CD4-positive, alpha-beta T cell (primary cell): Measurements from ENCODE around the gene ADGRV1. TPM values are rescaled to one million over a fixed set of nuclear protein-coding genes. Genes with fewer than 3 reads are reported as not detected.

Source experiments
- ATAC-seq: fragments of 200-7000 bp; cut with Tn5 transposase; one replicate; pipeline ENCODE4 v1.10.0; 2022; ENCODE audit warnings: mild to moderate bottlenecking; ENCODE audit not compliant: poor library complexity
- CTCF ChIA-PET: fragments of 350-600 bp; sonication (Branson Sonifier 250); formaldehyde crosslinking; loops from one replicate; lab custom pipeline; 2021; ENCODE audit warnings: antibody characterized with exemption, inconsistent platforms; lab: Charles Lee
- POLR2A ChIA-PET: fragments of 350-600 bp; sonication (Branson Sonifier 250); formaldehyde crosslinking; loops from one replicate; lab custom pipeline; 2021; ENCODE audit warnings: antibody characterized with exemption, inconsistent platforms; lab: Charles Lee
- DNase-seq, 14 experiments: peaks; one replicate each; pipeline ENCODE4 v3.0.0-alpha.2; 2013 to 2020; ENCODE audit warnings: mixed read lengths in 2 of 14
- H3K27ac ChIP-seq, 2 donors: one replicate each; pipeline versions ENCODE4 v1.5.1 to v1.7.0; 2013; ENCODE audit warnings: low read length in 2 of 2, low read depth in 1 of 2, mild to moderate bottlenecking in 1 of 2
- H3K27me3 ChIP-seq, 2 experiments: 1 replicate in 1 of 2; 2 replicates in 1 of 2; pipeline versions ENCODE4 v1.6.1 to v1.7.0; 2013; ENCODE audit warnings: low read length in 2 of 2, control low read depth in 1 of 2, mild to moderate bottlenecking in 1 of 2, moderate library complexity in 1 of 2; ENCODE audit not compliant: insufficient read depth in 2 of 2, control insufficient read depth in 1 of 2
- H3K36me3 ChIP-seq: one replicate; pipeline ENCODE4 v1.6.1; 2013; ENCODE audit warnings: low read length, control low read depth; ENCODE audit not compliant: insufficient read depth
- H3K4me1 ChIP-seq: one replicate; pipeline ENCODE4 v1.6.1; 2013; ENCODE audit warnings: low read length, control low read depth; ENCODE audit not compliant: insufficient read depth
- H3K4me3 ChIP-seq: one replicate; pipeline ENCODE4 v1.5.1; 2013; ENCODE audit warnings: mild to moderate bottlenecking, low read length, moderate library complexity
- H3K9me3 ChIP-seq, 2 experiments: 1 replicate in 1 of 2; 2 replicates in 1 of 2; pipeline versions ENCODE4 v1.6.1 to v1.7.0; 2013; ENCODE audit warnings: low read length in 2 of 2, mild to moderate bottlenecking in 2 of 2, control low read depth in 1 of 2, moderate library complexity in 1 of 2; ENCODE audit not compliant: control insufficient read depth in 1 of 2, insufficient read depth in 1 of 2
- H3K27ac Mint-ChIP-seq: one replicate; pipeline ENCODE4 v1.8.0; 2020; ENCODE audit warnings: mixed read lengths
- H3K27me3 Mint-ChIP-seq: one replicate; pipeline ENCODE4 v1.8.0; 2021; ENCODE audit warnings: mixed read lengths
- H3K36me3 Mint-ChIP-seq: one replicate; pipeline ENCODE4 v1.8.0; 2021; ENCODE audit warnings: low read depth, mixed read lengths
- H3K4me1 Mint-ChIP-seq: one replicate; pipeline ENCODE4 v1.8.0; 2021; ENCODE audit warnings: low read depth, mixed read lengths
- H3K4me3 Mint-ChIP-seq: one replicate; pipeline ENCODE4 v1.8.0; 2020; ENCODE audit warnings: mild to moderate bottlenecking, mixed read lengths
- H3K9me3 Mint-ChIP-seq: one replicate; pipeline ENCODE4 v1.8.0; 2020; ENCODE audit warnings: mixed read lengths
- intact Hi-C, 2 experiments: fragments of 100-400 bp; cut with DNase I in 1 of 2; cut with micrococcal nuclease in 1 of 2; formaldehyde crosslinking; loops; one replicate each; pipeline versions ENCODE4 v1.15.1 to v1.9.0; 2023 to 2025; cut with DNase I, micrococcal nuclease
- total RNA-seq, 174 experiments: library from RNA in 2 of 174; stranded (reverse) in 2 of 174; gene quantifications; one replicate each; pipeline ENCODE4 v1.2.3 and lab custom pipeline; 2021 to 2026
- TF ChIP-seq, protein P1 (sequence below): fragments of 200-600 bp; IDR thresholded peaks from one replicate; pipeline ENCODE4 v1.8.0; 2022; ENCODE audit warnings: antibody characterized with exemption, mild to moderate bottlenecking

The ADGRV1 gene
- total RNA-seq, 2 experiments from 2014 or later = 0.81 to 1.2 TPM

DNA sequence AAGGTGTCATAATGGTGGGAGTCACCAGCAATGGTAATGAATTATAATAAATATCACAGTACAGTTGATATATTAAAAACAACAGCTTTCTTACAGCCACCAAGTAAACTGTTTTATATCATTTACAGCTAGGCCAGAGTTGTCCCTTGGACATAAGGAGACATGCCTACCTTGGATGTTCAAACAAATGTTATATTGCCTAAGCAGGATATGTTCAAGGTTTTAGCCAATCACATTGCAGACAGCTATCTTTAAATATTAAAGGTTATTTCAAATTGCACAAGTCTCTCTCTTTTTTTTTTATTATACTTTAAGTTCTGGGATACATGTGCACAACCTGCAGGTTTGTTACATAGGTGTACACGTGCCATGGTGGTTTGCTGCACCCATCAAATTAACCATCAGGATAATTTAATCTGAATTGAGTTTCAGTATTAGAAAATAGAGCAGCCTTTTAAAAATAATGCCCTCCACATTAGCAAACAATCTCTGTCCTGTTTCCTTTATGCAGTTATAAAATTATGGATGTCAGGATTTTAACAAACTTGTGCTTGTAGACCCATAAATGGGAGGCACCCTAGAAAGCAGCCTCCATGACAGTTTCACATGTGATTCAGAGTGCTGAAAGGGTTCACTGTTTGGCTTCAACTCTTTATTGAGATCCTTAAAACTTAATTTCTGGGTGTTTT lies 483.8 kb downstream of the ADGRV1 start:
- no peak for ATAC-seq
- no peak for DNase-seq
- POLR2A ChIA-PET = no interaction called here
- Mint-ChIP-seq H3K27ac (no peak overlapping the region), H3K9me3 (no peaks in the 10 kb centered on the region), H3K27me3 (peaks cover 14% of the 10 kb centered on the region), H3K36me3 (no peaks in the 10 kb centered on the region), H3K4me1 (no peaks in the 10 kb centered on the region), H3K4me3 (no peak overlapping the region)
- no peaks in the 10 kb centered on the region for H3K4me1 ChIP-seq
- TF ChIP-seq, protein P1, sequence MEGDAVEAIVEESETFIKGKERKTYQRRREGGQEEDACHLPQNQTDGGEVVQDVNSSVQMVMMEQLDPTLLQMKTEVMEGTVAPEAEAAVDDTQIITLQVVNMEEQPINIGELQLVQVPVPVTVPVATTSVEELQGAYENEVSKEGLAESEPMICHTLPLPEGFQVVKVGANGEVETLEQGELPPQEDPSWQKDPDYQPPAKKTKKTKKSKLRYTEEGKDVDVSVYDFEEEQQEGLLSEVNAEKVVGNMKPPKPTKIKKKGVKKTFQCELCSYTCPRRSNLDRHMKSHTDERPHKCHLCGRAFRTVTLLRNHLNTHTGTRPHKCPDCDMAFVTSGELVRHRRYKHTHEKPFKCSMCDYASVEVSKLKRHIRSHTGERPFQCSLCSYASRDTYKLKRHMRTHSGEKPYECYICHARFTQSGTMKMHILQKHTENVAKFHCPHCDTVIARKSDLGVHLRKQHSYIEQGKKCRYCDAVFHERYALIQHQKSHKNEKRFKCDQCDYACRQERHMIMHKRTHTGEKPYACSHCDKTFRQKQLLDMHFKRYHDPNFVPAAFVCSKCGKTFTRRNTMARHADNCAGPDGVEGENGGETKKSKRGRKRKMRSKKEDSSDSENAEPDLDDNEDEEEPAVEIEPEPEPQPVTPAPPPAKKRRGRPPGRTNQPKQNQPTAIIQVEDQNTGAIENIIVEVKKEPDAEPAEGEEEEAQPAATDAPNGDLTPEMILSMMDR = no peak
- H3K36me3 ChIP-seq = no peaks in the 10 kb centered on the region
- no peak overlapping the region for H3K4me3 ChIP-seq
- no peak overlapping the region for H3K27ac ChIP-seq
- intact Hi-C loops = no loop called here
- no peaks in the 10 kb centered on the region for H3K9me3 ChIP-seq
- CTCF ChIA-PET = no interaction called here
- H3K27me3 ChIP-seq = no peaks in the 10 kb centered on the region

GRCh38 chr5:91042936-91043255 lies 484.3 kb downstream of the ADGRV1 start:
- no peak overlapping the region for H3K4me3 Mint-ChIP-seq
- intact Hi-C loops = no loop called here
- Histone ChIP-seq H3K9me3 (no peaks in the 10 kb centered on the region), H3K27ac (no peak overlapping the region), H3K4me1 (no peaks in the 10 kb centered on the region), H3K36me3 (no peaks in the 10 kb centered on the region), H3K27me3 (no peaks in the 10 kb centered on the region), H3K4me3 (no peak overlapping the region)
- H3K9me3 Mint-ChIP-seq = no peaks in the 10 kb centered on the region
- ChIA-PET POLR2A (no interaction called here), CTCF (no interaction called here)
- H3K36me3 Mint-ChIP-seq = no peaks in the 10 kb centered on the region
- H3K27me3 Mint-ChIP-seq = peaks cover 13% of the 10 kb centered on the region
- no peak overlapping the region for H3K27ac Mint-ChIP-seq
- DNase-seq (no peak), ATAC-seq (no peak)
- TF ChIP-seq, protein P1 = no peak
- no peaks in the 10 kb centered on the region for H3K4me1 Mint-ChIP-seq

DNA sequence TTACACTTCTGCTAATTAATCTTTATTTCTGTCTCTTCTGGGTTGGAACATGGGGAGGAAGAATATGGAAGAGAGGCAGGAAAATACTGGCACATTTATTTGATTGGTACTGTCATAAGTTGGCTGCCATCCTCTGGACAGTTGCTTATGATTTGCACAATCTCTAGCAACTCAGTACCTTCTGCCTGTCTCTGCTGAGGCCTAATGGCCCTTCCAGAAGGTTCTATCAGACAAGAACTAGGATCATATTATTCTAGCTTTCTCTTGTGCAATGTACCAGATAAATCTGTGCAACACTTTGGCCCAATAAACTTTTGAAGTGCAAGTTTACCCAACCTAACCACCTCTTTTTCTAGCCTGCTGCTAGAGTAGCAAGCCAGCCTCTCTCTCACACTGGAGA lies 489.5 kb downstream of the ADGRV1 start:
- intact Hi-C loops = no loop called here
- CTCF ChIA-PET = no interaction called here

More for the DNA sequence above, 489.5 kb downstream of the ADGRV1 start:
- no peak overlapping the region for H3K4me3 ChIP-seq
- Mint-ChIP-seq H3K27me3 (peaks cover 15% of the 10 kb centered on the region), H3K9me3 (no peaks in the 10 kb centered on the region), H3K4me3 (no peak overlapping the region), H3K4me1 (no peaks in the 10 kb centered on the region), H3K36me3 (no peaks in the 10 kb centered on the region), H3K27ac (no peak overlapping the region)
- no peak overlapping the region for H3K27ac ChIP-seq
- TF ChIP-seq, protein P1 = no peak
- no peaks in the 10 kb centered on the region for H3K9me3 ChIP-seq
- ATAC-seq (no peak), DNase-seq (no peak)
- no peaks in the 10 kb centered on the region for H3K4me1 ChIP-seq
- POLR2A ChIA-PET = no interaction called here
- H3K27me3 ChIP-seq = peaks cover 0 to under 1% of the 10 kb centered on the region in 2 experiments
- H3K36me3 ChIP-seq = no peaks in the 10 kb centered on the region
